PFSK-1 (cell line): ENCODE measurements around the gene TAF1C.

Experiments used
- FOXP2 ChIP-seq: optimal IDR thresholded peaks from 2 replicates; pipeline ENCODE3; 2011; ENCODE audit warnings: borderline replicate concordance, control low read depth, inconsistent platforms; ENCODE audit not compliant: insufficient read depth; ENCODE audit errors: extremely low read length, extremely low read depth
- POLR2AphosphoS5 ChIP-seq: IDR thresholded peaks from 2 replicates; pipeline ENCODE4 v1.6.1; 2012; ENCODE audit warnings: low read depth, mild to moderate bottlenecking, control low read depth, low read length, moderate library complexity
- SIN3A ChIP-seq: IDR thresholded peaks from 2 replicates; pipeline ENCODE4 v1.6.1; 2012; ENCODE audit warnings: mild to moderate bottlenecking, low read length, moderate library complexity, borderline replicate concordance; ENCODE audit not compliant: insufficient read depth
- TAF1 ChIP-seq: IDR thresholded peaks from 2 replicates; pipeline ENCODE4 v1.6.1; 2012; ENCODE audit warnings: low read length, control low read depth, borderline replicate concordance; ENCODE audit not compliant: insufficient read depth
- TF ChIP-seq, protein P1 (sequence below), 2 experiments: IDR thresholded peaks; 2 replicates each; pipeline versions ENCODE4 v1.6.1 to v1.8.0; 2011 to 2012; ENCODE audit warnings: low read depth in 2 of 2, low read length in 2 of 2, control low read depth in 1 of 2, inconsistent platforms in 1 of 2, mild to moderate bottlenecking in 1 of 2, moderate library complexity in 1 of 2; ENCODE audit not compliant: insufficient read depth in 1 of 2

Gene TAF1C

DNA sequence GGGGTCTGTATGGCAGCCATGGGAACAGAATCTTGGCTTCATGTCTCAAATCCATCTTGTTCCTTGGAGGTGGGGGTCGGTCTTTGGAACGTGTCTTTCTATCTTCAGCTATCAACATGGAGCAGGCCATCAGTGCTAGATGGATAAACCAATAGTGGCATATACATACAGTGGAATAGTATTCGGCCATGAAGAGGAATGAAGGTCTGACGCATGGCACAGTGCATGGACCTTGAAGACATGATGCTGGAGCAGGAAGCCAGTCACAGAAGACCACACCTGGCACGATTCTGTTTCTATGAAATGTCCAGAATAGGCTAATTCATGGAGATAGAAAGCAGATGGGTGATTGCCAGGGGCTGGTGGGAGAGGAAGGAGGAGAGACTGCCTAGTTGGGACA, 45.2 kb upstream of the TAF1C start:
- TF ChIP-seq FOXP2 (no peak), SIN3A (no peak), POLR2AphosphoS5 (no peak), TAF1 (no peak)
- TF ChIP-seq, protein P1, sequence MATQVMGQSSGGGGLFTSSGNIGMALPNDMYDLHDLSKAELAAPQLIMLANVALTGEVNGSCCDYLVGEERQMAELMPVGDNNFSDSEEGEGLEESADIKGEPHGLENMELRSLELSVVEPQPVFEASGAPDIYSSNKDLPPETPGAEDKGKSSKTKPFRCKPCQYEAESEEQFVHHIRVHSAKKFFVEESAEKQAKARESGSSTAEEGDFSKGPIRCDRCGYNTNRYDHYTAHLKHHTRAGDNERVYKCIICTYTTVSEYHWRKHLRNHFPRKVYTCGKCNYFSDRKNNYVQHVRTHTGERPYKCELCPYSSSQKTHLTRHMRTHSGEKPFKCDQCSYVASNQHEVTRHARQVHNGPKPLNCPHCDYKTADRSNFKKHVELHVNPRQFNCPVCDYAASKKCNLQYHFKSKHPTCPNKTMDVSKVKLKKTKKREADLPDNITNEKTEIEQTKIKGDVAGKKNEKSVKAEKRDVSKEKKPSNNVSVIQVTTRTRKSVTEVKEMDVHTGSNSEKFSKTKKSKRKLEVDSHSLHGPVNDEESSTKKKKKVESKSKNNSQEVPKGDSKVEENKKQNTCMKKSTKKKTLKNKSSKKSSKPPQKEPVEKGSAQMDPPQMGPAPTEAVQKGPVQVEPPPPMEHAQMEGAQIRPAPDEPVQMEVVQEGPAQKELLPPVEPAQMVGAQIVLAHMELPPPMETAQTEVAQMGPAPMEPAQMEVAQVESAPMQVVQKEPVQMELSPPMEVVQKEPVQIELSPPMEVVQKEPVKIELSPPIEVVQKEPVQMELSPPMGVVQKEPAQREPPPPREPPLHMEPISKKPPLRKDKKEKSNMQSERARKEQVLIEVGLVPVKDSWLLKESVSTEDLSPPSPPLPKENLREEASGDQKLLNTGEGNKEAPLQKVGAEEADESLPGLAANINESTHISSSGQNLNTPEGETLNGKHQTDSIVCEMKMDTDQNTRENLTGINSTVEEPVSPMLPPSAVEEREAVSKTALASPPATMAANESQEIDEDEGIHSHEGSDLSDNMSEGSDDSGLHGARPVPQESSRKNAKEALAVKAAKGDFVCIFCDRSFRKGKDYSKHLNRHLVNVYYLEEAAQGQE (IDR thresholded peaks at IDR 0.05; ENCODE audit: insufficient read depth in 1 of 2, low read depth in 2 of 2, low read length in 2 of 2) = no peak

DNA sequence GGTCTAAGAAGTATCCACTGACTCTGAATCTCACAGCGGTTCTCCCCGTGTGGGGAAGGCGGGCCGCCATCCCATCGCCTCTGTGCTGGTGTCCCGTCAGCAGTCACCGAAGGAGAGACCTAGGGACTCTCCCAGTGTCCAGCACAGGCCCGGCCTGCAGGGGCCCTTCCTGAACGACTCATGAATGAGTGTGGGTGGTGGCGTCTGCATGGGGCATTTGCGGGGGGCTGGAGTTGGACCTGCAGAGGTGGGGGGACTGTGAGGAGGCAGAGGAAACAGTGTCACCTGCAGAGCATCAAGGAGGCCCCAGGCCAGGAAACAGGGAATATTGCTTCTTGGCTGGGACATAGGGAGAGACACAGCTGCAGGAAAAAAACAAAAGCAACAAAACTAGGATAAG, 42.6 kb upstream of the TAF1C start:
- TF ChIP-seq SIN3A (no peak), FOXP2 (no peak)
- TF ChIP-seq, protein P1 (IDR thresholded peaks at IDR 0.05; ENCODE audit: insufficient read depth in 1 of 2, low read depth in 2 of 2, low read length in 2 of 2) = no peak

DNA sequence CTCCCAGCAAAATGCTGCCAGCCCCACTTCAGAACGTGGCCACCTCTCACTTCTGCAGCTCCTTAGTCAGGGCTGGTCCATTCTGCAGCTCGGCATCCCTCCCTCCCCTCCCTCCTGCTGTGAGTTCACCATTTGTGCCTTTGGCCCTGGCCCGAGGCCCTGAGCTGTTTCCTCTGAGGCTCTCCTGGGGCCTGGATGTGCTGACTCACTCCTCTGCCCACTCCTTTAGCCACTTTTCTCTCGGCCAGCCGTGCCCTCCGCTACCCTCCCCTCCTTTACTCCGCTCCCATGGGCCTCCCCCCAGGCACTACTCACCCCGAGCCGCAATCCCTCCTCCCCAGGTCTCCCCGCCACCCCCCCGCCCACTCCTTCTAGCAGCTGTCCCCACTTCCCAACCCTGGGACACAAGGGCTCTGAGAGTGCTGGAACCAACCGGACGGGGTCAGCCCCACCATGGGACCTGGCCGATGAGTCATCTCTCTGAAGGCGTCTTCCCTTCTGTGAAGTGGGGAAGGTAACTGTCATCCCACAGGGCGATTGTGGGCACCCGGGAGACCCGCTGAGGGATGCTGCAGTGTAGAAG, 41.5 kb upstream of the TAF1C start:
- TF ChIP-seq POLR2AphosphoS5 = no peak
- TF ChIP-seq TAF1 = no peak
- TF ChIP-seq, protein P1 (IDR thresholded peaks at IDR 0.05; ENCODE audit: insufficient read depth in 1 of 2, low read depth in 2 of 2, low read length in 2 of 2) = no peak
- no peak for TF ChIP-seq FOXP2
- no peak for TF ChIP-seq SIN3A

DNA sequence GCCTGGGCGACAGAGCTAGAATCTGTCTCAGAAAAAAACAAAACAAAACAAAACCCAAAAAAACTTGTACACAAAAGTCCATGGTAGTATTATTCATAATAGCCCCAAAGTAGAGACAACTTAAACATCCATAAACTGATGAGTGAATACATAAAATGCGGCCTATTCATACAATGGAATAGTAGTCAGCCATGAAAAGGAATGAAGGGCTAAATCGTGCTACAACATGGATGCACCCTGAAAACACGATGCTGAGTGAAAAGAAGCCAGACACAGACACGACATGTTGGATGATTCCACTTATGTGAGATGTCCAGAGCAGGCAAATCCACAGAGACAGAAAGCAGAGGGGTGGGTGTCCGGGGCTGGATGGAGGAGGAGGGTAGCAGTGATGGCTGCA, 40.7 kb upstream of the TAF1C start:
- TF ChIP-seq POLR2AphosphoS5 (no peak), TAF1 (no peak), SIN3A (no peak), FOXP2 (no peak)
- TF ChIP-seq, protein P1 (IDR thresholded peaks at IDR 0.05; ENCODE audit: insufficient read depth in 1 of 2, low read depth in 2 of 2, low read length in 2 of 2) = no peak

DNA sequence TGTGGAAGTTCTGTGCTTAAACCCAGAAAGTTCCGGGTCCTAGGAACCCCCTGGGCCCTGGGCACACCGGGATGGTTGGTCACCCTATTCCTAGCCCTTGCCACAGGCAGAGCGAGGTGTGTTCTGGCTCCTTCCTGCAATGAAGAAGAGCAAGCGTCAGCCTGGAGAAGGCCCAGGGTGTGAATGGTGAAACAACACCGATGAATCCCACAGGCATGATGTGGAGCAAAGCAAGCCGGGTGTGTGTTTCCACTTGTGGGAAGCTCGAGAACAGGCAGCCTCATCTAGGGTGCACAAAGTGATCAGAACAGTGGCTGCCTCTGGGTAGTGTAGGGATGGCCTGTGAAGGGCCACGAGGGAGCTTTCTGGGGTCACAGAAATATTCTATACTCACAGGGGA, 39.2 kb upstream of the TAF1C start:
- TF ChIP-seq, protein P1 (IDR thresholded peaks at IDR 0.05; ENCODE audit: insufficient read depth in 1 of 2, low read depth in 2 of 2, low read length in 2 of 2) = no peak
- TF ChIP-seq SIN3A (no peak), POLR2AphosphoS5 (no peak), TAF1 (no peak), FOXP2 (no peak)
